Esophagus squamous epithelium (tissue), 4 donors: ENCODE measurements around the gene P4HTM.

Source experiments
- POLR2A ChIP-seq, 4 donors: fragments of 450-650 bp; IDR thresholded peaks; one replicate each; pipeline ENCODE4 v1.6.1; 2017; ENCODE audit warnings: antibody characterized with exemption in 4 of 4, mild to moderate bottlenecking in 4 of 4, moderate library complexity in 3 of 4
- TF ChIP-seq, protein P1 (sequence below), 6 experiments: fragments of 450-650 bp in 4 of 6; fragments of 200-600 bp in 2 of 6; sonication (generic) in 2 of 6; IDR thresholded peaks; one replicate each; pipeline ENCODE4 v1.5.1; 2016 to 2019; ENCODE audit warnings: antibody characterized with exemption in 6 of 6, mild to moderate bottlenecking in 4 of 6, moderate library complexity in 4 of 6

DNA sequence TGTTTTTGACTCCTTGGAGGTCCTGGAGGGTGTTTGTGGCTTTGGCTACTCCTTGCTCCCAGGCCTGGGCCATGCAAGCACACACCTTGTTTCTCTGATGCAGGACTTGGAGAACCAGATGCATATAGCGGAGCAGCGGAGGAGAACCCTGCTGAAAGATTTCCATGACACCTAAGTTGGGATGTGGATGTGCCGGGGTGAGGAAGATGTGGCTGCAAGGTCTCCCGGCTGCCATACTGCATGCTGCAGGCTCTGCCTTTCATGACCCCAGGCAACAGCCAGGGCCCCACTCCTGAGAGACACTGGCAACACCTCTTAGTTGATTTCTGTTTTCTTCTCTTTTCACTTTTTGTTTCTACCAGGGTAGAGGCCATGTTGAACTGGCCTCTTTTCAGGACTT, 6.9 kb upstream of the P4HTM start:
- TF ChIP-seq, protein P1, sequence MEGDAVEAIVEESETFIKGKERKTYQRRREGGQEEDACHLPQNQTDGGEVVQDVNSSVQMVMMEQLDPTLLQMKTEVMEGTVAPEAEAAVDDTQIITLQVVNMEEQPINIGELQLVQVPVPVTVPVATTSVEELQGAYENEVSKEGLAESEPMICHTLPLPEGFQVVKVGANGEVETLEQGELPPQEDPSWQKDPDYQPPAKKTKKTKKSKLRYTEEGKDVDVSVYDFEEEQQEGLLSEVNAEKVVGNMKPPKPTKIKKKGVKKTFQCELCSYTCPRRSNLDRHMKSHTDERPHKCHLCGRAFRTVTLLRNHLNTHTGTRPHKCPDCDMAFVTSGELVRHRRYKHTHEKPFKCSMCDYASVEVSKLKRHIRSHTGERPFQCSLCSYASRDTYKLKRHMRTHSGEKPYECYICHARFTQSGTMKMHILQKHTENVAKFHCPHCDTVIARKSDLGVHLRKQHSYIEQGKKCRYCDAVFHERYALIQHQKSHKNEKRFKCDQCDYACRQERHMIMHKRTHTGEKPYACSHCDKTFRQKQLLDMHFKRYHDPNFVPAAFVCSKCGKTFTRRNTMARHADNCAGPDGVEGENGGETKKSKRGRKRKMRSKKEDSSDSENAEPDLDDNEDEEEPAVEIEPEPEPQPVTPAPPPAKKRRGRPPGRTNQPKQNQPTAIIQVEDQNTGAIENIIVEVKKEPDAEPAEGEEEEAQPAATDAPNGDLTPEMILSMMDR (IDR thresholded peaks at IDR 0.05), result no peak
- no peak for TF ChIP-seq POLR2A (IDR thresholded peaks at IDR 0.05)
